B cell (primary cell): ENCODE results near the gene ALDH1A1. TPM values are rescaled to one million over a fixed set of nuclear protein-coding genes. Genes with fewer than 3 reads are reported as not detected.

ENCODE experiments used
- ATAC-seq: fragments of 200-7000 bp; cut with Tn5 transposase; one replicate; pipeline ENCODE4 v1.10.0; 2021; ENCODE audit warnings: low read depth, mild to moderate bottlenecking, moderate number of reproducible peaks, moderate library complexity
- CTCF ChIA-PET: fragments of 350-600 bp; sonication (Branson Sonifier 250); formaldehyde crosslinking; loops from one replicate; lab custom pipeline; 2021; ENCODE audit warnings: antibody characterized with exemption, inconsistent platforms; lab: Charles Lee
- POLR2A ChIA-PET: fragments of 350-600 bp; sonication (Branson Sonifier 250); formaldehyde crosslinking; loops from one replicate; lab custom pipeline; 2021; ENCODE audit warnings: antibody characterized with exemption; lab: Charles Lee
- DNase-seq: peaks from one replicate; pipeline ENCODE4 v3.0.0; 2013
- H2AFZ ChIP-seq: 2 replicates; pipeline ENCODE4 v1.6.1; 2012; ENCODE audit warnings: mild to moderate bottlenecking, low read depth, low read length; ENCODE audit not compliant: insufficient read depth, poor library complexity, severe bottlenecking
- H3K27ac ChIP-seq, 2 donors: 1 replicate in 1 of 2; 2 replicates in 1 of 2; pipeline ENCODE4 v1.5.1; 2012 to 2013; ENCODE audit warnings: low read length in 2 of 2, mild to moderate bottlenecking in 2 of 2, moderate library complexity in 1 of 2
- H3K27me3 ChIP-seq, 4 experiments: fragments of 200-600 bp in 1 of 4; sonication (generic) in 1 of 4; replicated peaks in 1 of 4; 1 replicate in 2 of 4; 2 replicates in 2 of 4; pipeline versions ENCODE4 v1.6.1 to v1.7.0; 2013 to 2016; ENCODE audit warnings: low read length in 3 of 4, mild to moderate bottlenecking in 2 of 4, mixed read lengths in 1 of 4, moderate library complexity in 1 of 4; ENCODE audit not compliant: insufficient read depth in 4 of 4, control insufficient read depth in 3 of 4; ENCODE audit errors: control extremely low read depth in 1 of 4
- H3K36me3 ChIP-seq, 2 experiments: replicated peaks in 1 of 2; 1 replicate in 1 of 2; 2 replicates in 1 of 2; pipeline versions ENCODE4 v1.6.1 to v1.7.1; 2013; ENCODE audit warnings: low read length in 1 of 2; ENCODE audit not compliant: insufficient read depth in 2 of 2, control insufficient read depth in 1 of 2; ENCODE audit errors: control extremely low read depth in 1 of 2, extremely low read depth in 1 of 2
- H3K4me1 ChIP-seq, 2 donors: fragments of 200-600 bp in 1 of 2; sonication (generic) in 1 of 2; 1 replicate in 1 of 2; 2 replicates in 1 of 2; pipeline versions ENCODE4 v1.5.1 to v1.6.1; 2013 to 2017; ENCODE audit warnings: low read length in 2 of 2; ENCODE audit not compliant: control insufficient read depth in 2 of 2, insufficient read depth in 2 of 2
- H3K4me2 ChIP-seq: replicated peaks from 2 replicates; pipeline ENCODE3; 2012; ENCODE audit warnings: mild to moderate bottlenecking, low read depth, low read length; ENCODE audit not compliant: poor library complexity, severe bottlenecking
- H3K4me3 ChIP-seq, 5 experiments: fragments of 200-600 bp in 1 of 5; sonication (generic) in 1 of 5; 1 replicate in 3 of 5; 2 replicates in 2 of 5; pipeline versions ENCODE4 v1.5.1 to v1.7.0; 2011 to 2016; ENCODE audit warnings: low read length in 4 of 5, mild to moderate bottlenecking in 4 of 5, low read depth in 2 of 5, control low read depth in 1 of 5, moderate library complexity in 1 of 5; ENCODE audit not compliant: insufficient read depth in 1 of 5; ENCODE audit errors: control extremely low read depth in 1 of 5, extremely low read depth in 1 of 5
- H3K79me2 ChIP-seq: fragments of 200-600 bp; sonication (generic); one replicate; pipeline ENCODE4 v1.6.0; 2016; ENCODE audit warnings: low read length; ENCODE audit not compliant: control insufficient read depth, insufficient read depth
- H3K9ac ChIP-seq: fragments of 200-600 bp; sonication (generic); 2 replicates; pipeline ENCODE4 v1.6.1; 2017; ENCODE audit warnings: mild to moderate bottlenecking, low read length, moderate library complexity
- H3K9me3 ChIP-seq, 3 donors: one replicate each; pipeline versions ENCODE4 v1.6.1 to v1.7.1; 2013; ENCODE audit warnings: low read length in 2 of 3; ENCODE audit not compliant: control insufficient read depth in 2 of 3, insufficient read depth in 1 of 3; ENCODE audit errors: control extremely low read depth in 1 of 3
- H4K20me1 ChIP-seq: 2 replicates; pipeline ENCODE4 v1.6.0; 2012; ENCODE audit warnings: mild to moderate bottlenecking, low read length; ENCODE audit not compliant: insufficient read depth, control insufficient read depth, poor library complexity, severe bottlenecking
- H3K27ac Mint-ChIP-seq: one replicate; pipeline ENCODE4 v1.8.0; 2021; ENCODE audit warnings: mixed read lengths
- H3K27me3 Mint-ChIP-seq: one replicate; pipeline ENCODE4 v1.8.0; 2021; ENCODE audit warnings: mixed read lengths
- H3K4me1 Mint-ChIP-seq: one replicate; pipeline ENCODE4 v1.8.0; 2021; ENCODE audit warnings: mixed read lengths
- H3K4me3 Mint-ChIP-seq: one replicate; pipeline ENCODE4 v1.8.0; 2021; ENCODE audit warnings: mixed read lengths
- H3K9me3 Mint-ChIP-seq: one replicate; pipeline ENCODE4 v1.8.0; 2022; ENCODE audit warnings: mixed read lengths; ENCODE audit not compliant: insufficient read depth
- EZH2 ChIP-seq: IDR thresholded peaks from 2 replicates; pipeline ENCODE4 v1.6.1; 2012; ENCODE audit warnings: borderline replicate concordance, low read depth, mild to moderate bottlenecking, moderate library complexity, low read length; ENCODE audit not compliant: insufficient read depth, poor library complexity, severe bottlenecking
- WGBS: methylation state at CpG from one replicate; pipeline ENCODE4 v1.1.5; 2013; ENCODE audit warnings: missing lambda C conversion rate; ENCODE audit not compliant: insufficient coverage; 5-methylcytosine and 5-hydroxymethylcytosine counted together
- intact Hi-C: fragments of 100-400 bp; cut with micrococcal nuclease; formaldehyde crosslinking; loops from one replicate; pipeline ENCODE4 v1.10.0; 2022
- polyA plus RNA-seq: library from polyadenylated mRNA; depleted of rRNA; stranded (reverse); fragments of >200 nt; gene quantifications from 2 replicates; pipeline ENCODE4 v1.2.3, GENCODE V29; 2012
- total RNA-seq, 2 donors: library from RNA; stranded (reverse); fragments of 120-200 nt in 1 of 2; gene quantifications; 1 replicate in 1 of 2; 2 replicates in 1 of 2; pipeline versions ENCODE4 v1.2.3 to v1.2.4, GENCODE V29; 2013 to 2022
- TF ChIP-seq, protein P1 (sequence below): fragments of 200-600 bp; IDR thresholded peaks from one replicate; pipeline ENCODE4 v1.8.0; 2022; ENCODE audit warnings: antibody characterized with exemption, mild to moderate bottlenecking

The ALDH1A1 gene
- total and polyA plus RNA-seq, 2 donors (not counting 1 experiment from before 2014, with no cell fraction given): 0.43 TPM; not detected in 1

- no peak overlapping the region for H3K4me3 ChIP-seq
- no peak overlapping the region for H3K4me3 Mint-ChIP-seq
- peaks cover 3% of the 10 kb centered on the region for H3K27me3 Mint-ChIP-seq
- no peak overlapping the region for H3K27ac ChIP-seq
- H3K4me1 Mint-ChIP-seq: no peaks in the 10 kb centered on the region
- intact Hi-C loops: no loop called here
- H3K36me3 ChIP-seq: no peaks in the 10 kb centered on the region
- no peaks in the 10 kb centered on the region for H4K20me1 ChIP-seq
- CTCF ChIA-PET: no interaction called here
- no peak for ATAC-seq
- H3K27me3 ChIP-seq: no peaks in the 10 kb centered on the region
- POLR2A ChIA-PET: no interaction called here
- H3K27ac Mint-ChIP-seq: no peak overlapping the region
- no peaks in the 10 kb centered on the region for H3K9me3 ChIP-seq
- H2AFZ ChIP-seq: no peak overlapping the region
- WGBS: no CpG with 5 or more reads among the region's 5 CpGs
- TF ChIP-seq, protein P1, sequence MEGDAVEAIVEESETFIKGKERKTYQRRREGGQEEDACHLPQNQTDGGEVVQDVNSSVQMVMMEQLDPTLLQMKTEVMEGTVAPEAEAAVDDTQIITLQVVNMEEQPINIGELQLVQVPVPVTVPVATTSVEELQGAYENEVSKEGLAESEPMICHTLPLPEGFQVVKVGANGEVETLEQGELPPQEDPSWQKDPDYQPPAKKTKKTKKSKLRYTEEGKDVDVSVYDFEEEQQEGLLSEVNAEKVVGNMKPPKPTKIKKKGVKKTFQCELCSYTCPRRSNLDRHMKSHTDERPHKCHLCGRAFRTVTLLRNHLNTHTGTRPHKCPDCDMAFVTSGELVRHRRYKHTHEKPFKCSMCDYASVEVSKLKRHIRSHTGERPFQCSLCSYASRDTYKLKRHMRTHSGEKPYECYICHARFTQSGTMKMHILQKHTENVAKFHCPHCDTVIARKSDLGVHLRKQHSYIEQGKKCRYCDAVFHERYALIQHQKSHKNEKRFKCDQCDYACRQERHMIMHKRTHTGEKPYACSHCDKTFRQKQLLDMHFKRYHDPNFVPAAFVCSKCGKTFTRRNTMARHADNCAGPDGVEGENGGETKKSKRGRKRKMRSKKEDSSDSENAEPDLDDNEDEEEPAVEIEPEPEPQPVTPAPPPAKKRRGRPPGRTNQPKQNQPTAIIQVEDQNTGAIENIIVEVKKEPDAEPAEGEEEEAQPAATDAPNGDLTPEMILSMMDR: no peak
- no peak for TF ChIP-seq EZH2
- no peak overlapping the region for H3K4me2 ChIP-seq
- no peaks in the 10 kb centered on the region for H3K4me1 ChIP-seq
- H3K79me2 ChIP-seq: no peaks in the 10 kb centered on the region
- H3K9me3 Mint-ChIP-seq: no peaks in the 10 kb centered on the region
- no peak for DNase-seq
- H3K9ac ChIP-seq: no peak overlapping the region
Measured at GRCh38 chr9:72907421-72907820, 45.4 kb downstream of the ALDH1A1 start.

- Histone ChIP-seq H3K9ac (no peak overlapping the region), H3K4me3 (no peak overlapping the region), H3K27me3 (no peaks in the 10 kb centered on the region), H4K20me1 (no peaks in the 10 kb centered on the region), H2AFZ (no peak overlapping the region), H3K27ac (no peak overlapping the region), H3K9me3 (no peaks in the 10 kb centered on the region), H3K79me2 (no peaks in the 10 kb centered on the region), H3K36me3 (no peaks in the 10 kb centered on the region), H3K4me1 (no peaks in the 10 kb centered on the region), H3K4me2 (no peak overlapping the region)
- H3K27ac Mint-ChIP-seq: no peak overlapping the region
- no peak for ATAC-seq
- DNase-seq: no peak
- ChIA-PET POLR2A (no interaction called here), CTCF (no interaction called here)
- no peaks in the 10 kb centered on the region for H3K9me3 Mint-ChIP-seq
- H3K4me3 Mint-ChIP-seq: no peak overlapping the region
- no peaks in the 10 kb centered on the region for H3K4me1 Mint-ChIP-seq
- no CpG with 5 or more reads among the region's 1 CpG for WGBS
- TF ChIP-seq, protein P1: no peak
- TF ChIP-seq EZH2: no peak
- H3K27me3 Mint-ChIP-seq: peaks cover 3% of the 10 kb centered on the region
- intact Hi-C loops: no loop called here
Measured at GRCh38 chr9:72906810-72907209, 46.0 kb downstream of the ALDH1A1 start.
